Type B pancreatic cell (in vitro differentiated cells): ENCODE measurements around the gene MYBPC3. TPM values are rescaled to one million over a fixed set of nuclear protein-coding genes. Genes with fewer than 3 reads are reported as not detected.
"Not testable (repeated sequence)": the region's sequence is repeated elsewhere in the genome, so short reads cannot be mapped to it uniquely, and the experiment has no call there.

Experiments
- DNase-seq: peaks from one replicate; pipeline ENCODE4 v3.0.0; 2021; ENCODE audit warnings: mixed read lengths; ENCODE audit not compliant: unreplicated experiment; ENCODE audit errors: extremely low spot score
- H3K27ac Mint-ChIP-seq: 2 replicates; pipeline ENCODE4 v1.8.0; 2021; ENCODE audit warnings: mild to moderate bottlenecking, mixed read lengths
- H3K27me3 Mint-ChIP-seq: 2 replicates; pipeline ENCODE4 v1.8.0; 2021; ENCODE audit warnings: mixed read lengths
- H3K36me3 Mint-ChIP-seq: 2 replicates; pipeline ENCODE4 v1.8.0; 2021; ENCODE audit warnings: mixed read lengths
- H3K4me1 Mint-ChIP-seq: one replicate; pipeline ENCODE4 v1.8.0; 2021; ENCODE audit warnings: mixed read lengths; ENCODE audit not compliant: unreplicated experiment
- H3K4me3 Mint-ChIP-seq: 2 replicates; pipeline ENCODE4 v1.8.0; 2021; ENCODE audit warnings: mild to moderate bottlenecking, mixed read lengths
- H3K9me3 Mint-ChIP-seq: 2 replicates; pipeline ENCODE4 v1.8.0; 2021; ENCODE audit warnings: mixed read lengths
- CTCF ChIP-seq: fragments of 200-600 bp; sonication (generic); conservative IDR thresholded peaks from 2 replicates; pipeline ENCODE4 v1.5.0; 2021; ENCODE audit warnings: antibody characterized with exemption, mild to moderate bottlenecking
- total RNA-seq: library from RNA; stranded (reverse); gene quantifications from 2 replicates; pipeline ENCODE4 v1.2.1, GENCODE V29; 2021; ENCODE audit warnings: low replicate concordance

MYBPC3 gene
- total RNA-seq, 1 donor from 2014 or later, result 1.8 TPM

DNA sequence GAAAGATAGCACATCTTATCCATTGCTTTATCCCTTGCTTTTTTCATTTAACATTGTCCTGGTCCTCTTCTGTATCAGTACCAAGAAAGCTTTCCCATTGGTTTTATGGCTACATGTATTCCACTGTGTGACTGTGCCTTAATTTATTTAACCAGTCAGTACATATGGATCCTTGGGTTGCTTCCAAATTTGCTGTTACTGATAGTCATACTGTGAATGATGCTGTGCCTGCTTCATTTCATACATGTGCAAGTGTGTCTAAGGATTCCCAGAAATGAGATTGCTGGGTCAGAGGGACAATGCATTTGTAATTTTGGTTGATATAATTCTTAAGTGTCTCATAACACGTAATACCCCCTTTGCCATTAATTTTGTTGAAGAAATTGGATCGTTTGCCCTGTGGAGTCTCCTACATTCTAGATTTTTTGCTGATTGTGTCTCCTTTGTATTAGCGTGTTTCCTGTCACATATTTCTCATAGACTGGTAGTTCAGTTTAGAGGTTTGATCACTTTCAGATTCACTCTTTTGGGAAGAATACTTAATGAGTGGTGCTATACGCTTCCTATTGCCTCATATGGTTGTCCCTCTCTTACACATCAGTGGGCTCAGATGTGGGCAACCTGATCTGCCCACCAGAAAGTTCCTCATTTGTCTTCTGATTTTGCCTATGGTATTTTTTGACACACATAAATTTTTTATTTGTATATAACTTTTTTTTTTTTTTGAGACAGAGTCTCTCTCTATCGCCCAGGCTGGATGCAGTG, 35.3 kb downstream of the MYBPC3 start:
- no peaks in the 10 kb centered on the region for H3K9me3 Mint-ChIP-seq
- H3K27ac Mint-ChIP-seq, result no peak overlapping the region
- H3K4me1 Mint-ChIP-seq, result no peaks in the 10 kb centered on the region
- no peak overlapping the region for H3K4me3 Mint-ChIP-seq
- DNase-seq, result no peak
- no peak for TF ChIP-seq CTCF
- H3K36me3 Mint-ChIP-seq, result peaks cover 12% of the 10 kb centered on the region
- H3K27me3 Mint-ChIP-seq, result no peaks in the 10 kb centered on the region

DNA sequence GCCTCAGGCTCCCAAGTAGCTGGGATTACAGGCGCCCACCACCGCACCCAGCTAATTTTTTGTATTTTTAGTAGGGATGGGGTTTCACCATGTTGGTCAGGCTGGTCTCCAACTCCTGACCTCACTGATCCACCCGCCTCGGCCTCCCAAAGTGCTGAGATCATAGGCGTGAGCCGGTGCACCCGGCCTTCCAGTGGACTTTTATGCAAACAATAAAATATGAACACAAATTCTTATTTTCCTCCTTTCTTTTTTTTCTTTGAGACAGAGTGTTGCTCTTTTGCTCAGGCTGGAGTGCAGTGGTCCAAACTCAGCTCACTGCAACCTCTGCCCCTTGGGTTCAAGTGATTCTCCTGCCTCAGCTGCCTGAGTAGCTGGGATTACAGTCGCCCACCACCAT, 36.0 kb downstream of the MYBPC3 start:
- H3K4me1 Mint-ChIP-seq, H3K36me3 Mint-ChIP-seq, H3K27ac Mint-ChIP-seq, H3K27me3 Mint-ChIP-seq, H3K4me3 Mint-ChIP-seq, H3K9me3 Mint-ChIP-seq: not testable (repeated sequence)
- DNase-seq, result peak; percentile 40

DNA sequence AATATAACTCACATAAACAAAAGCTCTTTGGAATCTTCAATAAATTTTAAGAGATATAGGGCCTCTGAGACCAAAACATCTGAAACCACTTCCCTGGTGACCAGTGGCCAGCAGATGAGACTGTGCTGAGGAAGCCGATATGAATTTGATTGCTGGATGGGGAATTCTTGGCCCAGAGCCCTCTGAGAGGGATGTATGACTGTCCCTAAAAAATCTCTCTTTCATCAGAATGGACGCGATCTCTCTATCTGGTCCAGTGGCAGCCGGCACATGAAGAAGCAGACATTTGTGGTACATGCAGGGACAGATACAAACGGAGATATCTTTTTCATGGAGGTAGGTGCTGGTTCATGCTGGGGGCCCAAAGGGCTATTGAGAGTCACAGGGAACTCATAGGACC, 37.5 kb downstream of the MYBPC3 start:
- Mint-ChIP-seq H3K4me1 (no peaks in the 10 kb centered on the region), H3K36me3 (peaks cover 4% of the 10 kb centered on the region), H3K27me3 (no peaks in the 10 kb centered on the region), H3K9me3 (no peaks in the 10 kb centered on the region), H3K4me3 (no peak overlapping the region), H3K27ac (no peak overlapping the region)
- no peak for DNase-seq
- TF ChIP-seq CTCF, result no peak

GRCh38 chr11:47308050-47308823, 44.3 kb downstream of the MYBPC3 start:
- no peak overlapping the region for H3K27ac Mint-ChIP-seq
- peaks cover 25% of the 10 kb centered on the region for H3K36me3 Mint-ChIP-seq
- no peaks in the 10 kb centered on the region for H3K27me3 Mint-ChIP-seq
- no peak overlapping the region for H3K4me3 Mint-ChIP-seq
- no peak for DNase-seq
- H3K9me3 Mint-ChIP-seq, result no peaks in the 10 kb centered on the region
- no peak for TF ChIP-seq CTCF
- H3K4me1 Mint-ChIP-seq, result no peaks in the 10 kb centered on the region

GRCh38 chr11:47306484-47306844, 46.0 kb downstream of the MYBPC3 start:
- Mint-ChIP-seq H3K36me3 (peaks cover 41% of the 10 kb centered on the region), H3K27me3 (no peaks in the 10 kb centered on the region), H3K4me3 (no peak overlapping the region), H3K27ac (no peak overlapping the region), H3K9me3 (peaks cover 5% of the 10 kb centered on the region), H3K4me1 (no peaks in the 10 kb centered on the region)
- no peak for DNase-seq
- TF ChIP-seq CTCF, result no peak

GRCh38 chr11:47305734-47306483, 46.6 kb downstream of the MYBPC3 start:
- TF ChIP-seq CTCF, result no peak
- Mint-ChIP-seq H3K36me3 (peaks cover 46% of the 10 kb centered on the region), H3K27ac (no peak overlapping the region), H3K4me1 (no peaks in the 10 kb centered on the region), H3K9me3 (peaks cover 5% of the 10 kb centered on the region), H3K4me3 (no peak overlapping the region), H3K27me3 (no peaks in the 10 kb centered on the region)
- DNase-seq, result no peak
